GM19099 (cell line): ENCODE measurements around the gene KCNJ12.

Experiments used
- POLR2A ChIP-seq: IDR thresholded peaks from 3 replicates; pipeline ENCODE4 v1.6.1; 2011; ENCODE audit warnings: low read depth; ENCODE audit not compliant: insufficient read length; ENCODE audit errors: extremely low read depth

The KCNJ12 gene

DNA sequence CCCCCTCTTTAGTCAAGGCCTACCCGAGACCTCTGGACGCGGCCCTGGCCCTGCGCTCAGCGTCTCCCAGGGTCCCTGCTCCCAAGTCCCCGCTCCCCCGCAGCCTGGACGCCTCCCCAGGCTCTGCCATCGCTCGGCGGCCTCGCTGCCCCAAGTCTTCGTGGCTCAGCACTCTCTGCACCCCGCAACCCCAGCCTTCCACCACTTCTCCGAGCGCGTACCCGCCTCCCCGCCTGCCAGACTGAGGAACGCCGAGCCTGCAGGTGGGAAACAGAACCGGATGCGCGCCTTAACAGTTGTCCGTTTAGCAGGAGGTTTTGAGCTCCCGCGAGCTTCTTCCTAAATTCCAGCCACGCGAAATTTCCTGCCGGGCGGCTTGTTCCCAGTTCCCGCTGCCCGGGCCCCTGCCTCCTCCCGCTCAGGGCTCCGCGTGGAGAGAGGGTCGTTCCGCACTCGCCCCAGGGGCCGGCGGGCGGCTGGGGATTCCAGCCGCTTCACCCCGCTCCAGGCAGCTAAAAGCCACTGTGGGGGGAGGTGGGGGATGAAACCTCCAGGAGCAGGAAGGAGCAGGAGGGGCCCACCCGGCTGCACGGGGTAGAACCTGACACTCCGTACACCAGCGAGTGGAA lies 87.7 kb downstream of the KCNJ12 start:
- no peak for TF ChIP-seq POLR2A

DNA sequence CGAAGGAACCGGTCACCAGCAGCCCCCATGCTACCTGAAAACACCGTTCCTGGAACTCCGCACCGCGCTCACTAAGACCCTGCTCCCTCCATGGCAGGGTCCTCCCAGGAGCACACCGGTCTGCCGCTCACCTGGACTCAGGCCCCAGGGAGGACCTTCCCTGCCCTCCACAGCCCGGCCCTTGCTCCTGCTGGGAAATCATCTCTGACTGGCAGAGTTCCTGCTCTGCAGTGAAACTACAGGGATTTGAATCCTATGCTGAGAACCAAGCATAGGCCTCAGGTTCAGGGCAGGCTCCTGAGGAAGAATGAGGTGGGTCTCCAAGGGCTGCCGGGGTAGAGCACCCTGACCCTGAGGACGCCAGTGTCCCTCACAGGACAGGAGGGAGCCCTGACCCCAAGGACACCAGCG lies 88.5 kb downstream of the KCNJ12 start:
- TF ChIP-seq POLR2A, result no peak

DNA sequence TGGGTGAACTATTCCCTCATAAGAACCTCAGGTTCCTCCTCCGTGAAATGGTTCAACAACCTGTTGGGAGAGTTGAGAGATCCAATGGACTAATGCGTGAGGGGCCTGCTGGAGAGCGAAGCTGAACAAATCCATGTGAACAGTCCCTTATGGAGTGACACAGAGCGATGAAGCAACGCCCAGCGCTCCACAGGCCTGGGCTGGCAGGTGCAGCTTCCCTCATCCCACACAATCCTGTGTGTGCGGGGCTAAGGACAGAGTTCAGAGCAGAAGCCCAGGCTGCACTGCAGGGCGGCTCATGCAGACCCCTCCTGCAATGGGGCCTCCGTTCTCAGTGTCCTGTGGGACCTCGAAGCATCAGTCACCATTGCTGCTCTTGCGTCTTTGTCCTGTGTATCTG lies 90.4 kb downstream of the KCNJ12 start:
- TF ChIP-seq POLR2A, result no peak

DNA sequence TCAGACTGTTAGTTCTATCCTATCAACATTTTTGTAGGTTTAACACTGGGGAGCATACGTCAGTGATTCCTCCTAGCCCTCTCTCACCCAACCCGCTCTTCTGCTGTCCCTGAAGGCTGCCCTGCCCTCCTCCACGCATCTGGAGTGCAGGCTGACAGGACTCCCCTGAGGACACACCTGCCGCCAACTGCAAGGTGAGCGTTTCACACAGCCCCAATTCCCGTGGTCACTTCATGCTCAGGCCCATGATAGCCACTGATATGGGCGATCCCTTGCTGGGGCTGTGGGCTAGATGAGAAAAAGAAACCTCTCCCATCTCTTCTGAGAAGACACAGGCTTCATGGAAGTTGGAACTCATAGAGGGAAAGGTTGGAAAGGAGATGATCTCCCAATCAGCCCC lies 91.0 kb downstream of the KCNJ12 start:
- TF ChIP-seq POLR2A, result no peak

DNA sequence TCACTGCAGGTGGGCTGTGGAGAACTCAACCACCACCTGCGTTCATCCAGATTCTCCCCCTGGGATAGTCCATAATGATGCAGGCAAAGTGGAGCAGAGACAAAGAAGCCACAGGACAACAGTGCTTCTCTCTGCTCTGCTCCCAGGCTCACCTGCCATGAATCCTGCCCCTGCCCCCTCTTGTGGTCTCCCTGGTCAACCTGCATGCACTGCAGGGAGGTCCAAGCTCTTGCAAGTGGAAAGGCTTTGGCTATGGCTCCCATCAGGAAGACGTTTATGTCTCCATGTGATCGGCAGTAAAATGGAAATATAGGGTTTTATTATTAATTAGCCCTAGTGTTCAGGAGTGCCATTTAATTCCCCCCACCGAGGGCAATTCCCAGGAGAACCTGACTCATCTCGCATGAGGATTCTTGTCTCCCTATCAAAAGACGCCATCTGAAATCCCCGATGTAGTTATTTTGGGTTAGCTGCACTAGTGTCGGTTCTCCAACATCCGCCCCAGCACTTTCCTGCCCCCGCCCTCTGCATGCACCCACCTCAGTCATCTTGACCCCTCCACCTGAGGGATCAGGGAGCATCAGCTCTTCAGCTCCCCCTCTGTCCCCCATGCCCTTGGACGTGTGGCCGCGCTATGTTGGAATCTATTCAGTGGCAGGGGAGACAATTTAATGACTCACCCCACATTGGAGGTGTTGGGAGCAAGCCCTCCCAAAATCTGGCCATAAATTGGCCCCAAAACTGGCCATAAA lies 91.8 kb downstream of the KCNJ12 start:
- TF ChIP-seq POLR2A, result no peak
